GM19467 (cell line): ENCODE results near the gene UBAC2.
A peak's percentile ranks its signal among the peaks of the same experiment; 100 is the strongest.

Source experiments
- ATAC-seq: cut with Tn5 transposase; IDR thresholded peaks from one replicate; pipeline ENCODE4 v1.9.1; 2021; ENCODE audit warnings: mild to moderate bottlenecking, moderate library complexity; ENCODE audit not compliant: unreplicated experiment

Gene UBAC2

DNA sequence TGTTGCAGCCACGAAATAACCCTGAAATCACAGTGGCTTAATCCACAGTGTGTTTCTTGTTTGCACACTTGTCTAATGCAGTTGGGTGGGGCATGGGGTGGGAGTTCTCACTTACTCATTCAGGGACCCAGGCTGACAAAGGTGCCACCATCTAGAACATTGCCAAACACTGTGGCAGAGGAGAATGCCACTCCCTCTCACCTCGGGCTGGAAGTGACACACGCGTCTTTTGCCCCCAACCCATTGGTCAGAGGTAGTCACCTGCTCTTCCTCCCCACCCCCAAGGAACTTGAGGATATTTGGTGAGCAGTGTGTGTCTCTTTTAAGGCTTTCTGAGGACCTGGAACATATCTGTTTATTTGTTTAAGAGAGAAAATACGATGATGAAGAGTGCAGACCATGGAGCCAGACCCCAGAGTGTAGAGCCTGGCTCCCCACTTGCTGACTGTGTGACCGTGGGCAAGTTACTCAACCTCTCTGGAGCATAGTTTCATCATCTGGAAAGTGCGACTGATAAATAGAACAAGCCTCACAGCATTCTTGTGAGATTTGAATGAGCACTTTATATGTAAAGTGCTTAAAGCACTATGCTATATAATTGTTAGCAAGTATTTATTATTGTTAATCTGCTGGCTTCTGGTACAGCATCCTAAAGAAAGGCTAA, 89.2 kb downstream of the UBAC2 start:
- ATAC-seq: no peak

DNA sequence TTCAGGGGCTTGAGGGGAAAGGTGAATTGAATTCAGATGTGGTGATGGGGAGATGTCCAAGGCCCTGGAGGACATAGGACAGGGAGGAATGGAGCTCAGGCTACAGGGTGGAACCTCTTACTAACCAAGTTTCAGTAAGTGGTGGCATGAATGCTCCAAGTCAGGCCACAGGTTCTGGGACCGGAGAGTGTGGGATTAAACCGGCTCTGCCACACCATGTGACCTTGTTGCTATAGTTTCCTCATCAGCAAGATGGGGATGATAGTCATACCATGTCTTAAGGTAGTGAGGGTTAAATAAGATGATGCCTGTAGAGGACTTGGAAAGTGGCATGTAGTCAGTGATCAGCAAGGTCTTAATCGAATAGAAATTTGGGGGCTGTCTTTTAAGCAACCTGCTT, 90.2 kb downstream of the UBAC2 start:
- ATAC-seq: no peak

DNA sequence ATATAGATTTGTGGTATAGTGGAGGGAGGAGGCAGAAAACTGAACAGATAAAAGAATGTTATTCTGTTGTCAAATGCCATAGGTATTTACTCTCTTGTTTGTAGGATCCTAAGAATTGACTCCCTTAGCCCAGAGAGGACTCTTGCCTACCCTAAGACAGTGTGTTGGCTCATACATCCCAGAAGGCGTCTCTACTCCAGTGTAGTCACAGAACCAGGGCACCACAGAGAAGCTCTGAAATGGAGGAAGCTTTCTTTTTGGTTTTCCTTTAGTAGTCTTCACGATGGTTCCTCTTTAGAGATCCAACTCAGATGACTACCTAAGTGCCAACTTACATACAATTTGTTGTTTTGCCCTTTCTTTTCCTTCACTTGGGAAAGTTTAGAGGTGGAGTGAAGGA, 92.5 kb downstream of the UBAC2 start:
- no peak for ATAC-seq

DNA sequence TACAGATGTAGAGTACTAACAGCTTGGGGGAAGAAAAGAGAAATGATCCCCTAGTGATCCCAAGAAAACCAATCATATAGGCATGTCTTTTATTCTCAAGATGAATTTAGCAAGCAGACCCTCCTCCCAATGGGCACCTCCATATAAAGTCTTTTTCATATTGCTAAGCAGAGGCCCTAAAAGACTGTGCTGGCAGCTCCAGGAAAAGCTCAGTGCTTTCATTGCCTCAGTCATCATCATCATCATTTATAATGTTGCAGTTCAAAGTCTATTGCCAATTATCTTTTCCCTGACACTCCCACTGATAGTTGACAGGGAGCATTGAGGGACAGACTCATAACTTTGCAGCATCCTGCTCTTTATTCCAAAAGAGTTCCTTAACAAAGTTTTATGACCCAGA, 93.5 kb downstream of the UBAC2 start:
- no peak for ATAC-seq

DNA sequence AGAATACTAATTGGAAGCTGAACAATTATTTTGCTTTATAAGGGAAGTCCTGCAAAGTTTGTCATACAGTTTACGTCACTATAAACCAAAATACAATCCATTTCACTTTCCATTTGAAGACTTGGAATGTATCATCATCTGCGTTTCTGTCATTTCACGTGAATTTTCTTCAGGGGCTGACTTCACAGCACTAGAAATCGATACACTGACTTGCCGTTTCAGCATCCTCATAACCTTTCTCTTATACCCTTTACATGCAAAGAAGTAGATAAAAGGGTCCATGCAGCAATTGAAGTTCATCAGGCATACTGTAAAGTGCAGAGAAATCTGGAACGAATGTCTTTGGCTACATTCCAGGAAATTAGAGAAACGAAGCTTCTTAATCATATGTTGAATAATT, 94.3 kb downstream of the UBAC2 start:
- ATAC-seq: no peak

DNA sequence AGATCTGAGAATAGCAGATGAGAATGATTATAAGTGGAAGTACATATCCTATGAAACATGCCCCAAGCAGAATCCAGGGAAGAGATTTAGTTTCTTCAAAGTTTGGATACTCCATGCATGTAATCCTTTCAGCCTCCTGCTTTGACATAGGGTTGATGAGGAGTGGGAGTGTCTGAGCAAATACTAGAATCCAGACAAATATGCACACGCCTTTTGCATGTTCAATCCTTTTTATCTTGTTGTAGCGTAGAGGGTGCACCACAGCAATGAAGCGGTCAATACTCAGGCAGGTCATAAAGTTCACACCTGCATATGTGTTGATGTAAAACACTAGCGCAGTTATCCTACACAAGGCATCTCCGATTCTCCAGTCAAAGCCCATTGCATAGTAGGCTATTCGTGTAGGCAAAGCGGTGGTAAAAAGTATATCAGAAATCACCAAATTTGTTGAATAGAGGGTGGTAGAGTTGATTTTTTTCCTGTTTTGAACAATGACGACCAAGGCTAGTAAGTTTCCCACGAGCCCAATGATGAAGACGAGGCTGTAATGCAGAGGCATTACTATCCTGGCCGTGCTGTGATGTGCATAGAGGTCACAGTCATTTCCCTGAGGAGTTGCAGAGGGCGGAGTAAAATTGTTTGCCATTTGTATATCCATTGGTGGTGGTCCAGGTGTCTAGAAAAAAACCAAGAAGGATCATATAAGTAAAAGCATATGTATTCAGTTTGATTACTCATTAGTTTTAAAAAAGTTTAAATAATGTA, 95.0 kb downstream of the UBAC2 start:
- no peak for ATAC-seq

DNA sequence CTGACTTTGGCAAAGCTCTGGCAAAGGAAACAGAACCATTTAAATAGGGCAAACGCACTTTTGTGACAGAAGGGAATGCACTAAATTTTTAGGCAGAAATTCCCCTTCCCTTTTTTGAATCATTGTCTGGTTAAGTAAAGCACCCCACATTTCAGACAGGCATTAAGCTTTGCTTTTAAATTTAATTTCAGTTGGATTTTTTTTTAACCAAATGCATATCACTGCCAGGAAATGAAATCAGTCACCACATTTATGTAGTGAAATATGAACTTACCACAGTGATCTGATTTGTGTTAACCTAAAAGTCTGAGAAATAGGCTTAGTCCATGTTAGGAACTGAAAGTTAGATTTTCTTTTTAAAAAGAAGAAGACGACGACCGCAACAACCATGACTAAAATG, 95.7 kb downstream of the UBAC2 start:
- peak; percentile 47 for ATAC-seq

DNA sequence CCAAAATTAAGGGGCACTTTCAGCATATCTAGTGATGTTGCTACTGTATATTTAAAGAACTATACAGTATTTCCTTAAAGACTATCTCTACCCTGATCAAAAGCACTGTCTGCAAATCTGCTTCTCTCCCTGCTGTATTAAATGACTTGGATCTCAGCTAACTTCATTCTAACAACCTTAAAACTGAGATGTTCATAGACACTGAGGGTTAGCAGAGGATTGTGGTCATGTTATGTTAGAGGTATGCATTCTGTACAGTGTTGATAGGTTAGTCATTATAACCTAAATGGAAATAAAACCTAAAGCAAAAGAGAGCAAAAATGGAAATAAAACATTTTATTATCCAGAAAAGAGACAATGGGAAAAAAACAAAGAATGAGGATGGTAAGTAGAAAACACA, 96.7 kb downstream of the UBAC2 start:
- ATAC-seq: no peak

DNA sequence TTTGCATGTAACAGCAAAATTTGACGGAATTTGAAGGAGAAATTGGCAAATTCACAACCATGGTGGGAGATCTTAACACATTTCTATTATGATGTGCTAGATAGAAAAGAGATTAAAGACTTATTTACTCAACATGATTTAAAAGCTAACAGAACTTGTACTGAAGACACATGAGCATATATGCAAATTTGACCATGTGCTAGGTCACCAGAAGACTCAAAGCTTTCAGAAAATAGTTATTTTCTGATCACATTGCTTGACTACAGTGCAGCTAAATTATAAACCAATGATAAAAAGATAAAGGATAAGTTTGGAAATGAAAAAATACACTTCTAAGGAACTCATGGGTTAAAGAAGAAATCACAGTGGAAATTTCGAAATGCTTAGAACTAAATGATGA, 97.4 kb downstream of the UBAC2 start:
- ATAC-seq: no peak

DNA sequence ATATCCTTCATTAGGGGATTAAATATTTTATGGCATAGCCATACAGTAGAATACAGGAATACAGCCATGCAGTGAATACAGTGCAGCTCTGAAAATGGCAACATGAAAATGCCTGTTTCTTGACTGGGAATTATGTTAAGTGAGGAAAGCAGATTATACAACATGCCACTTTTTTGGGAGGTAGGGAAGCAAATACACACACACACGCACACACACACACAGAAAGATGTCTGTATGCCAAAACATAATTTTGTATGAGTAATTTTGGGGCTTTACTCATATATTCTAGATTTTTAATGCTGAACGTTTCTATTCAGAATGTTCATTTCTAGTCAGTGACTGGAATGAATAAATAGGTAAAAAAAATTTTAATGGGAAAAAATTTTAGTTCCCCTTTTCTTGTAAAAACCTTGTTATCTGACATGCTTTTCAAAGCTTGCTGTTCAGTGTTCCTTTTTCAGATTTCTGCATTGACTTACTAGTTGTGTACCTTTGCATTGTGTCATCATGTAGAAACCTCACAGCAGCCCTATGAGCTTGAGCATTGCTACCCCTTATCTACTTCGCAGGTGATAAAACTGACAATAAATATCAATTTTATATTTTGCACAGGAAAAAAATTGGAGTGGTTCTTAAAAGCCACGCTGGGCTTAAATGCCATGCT, 98.7 kb downstream of the UBAC2 start:
- no peak for ATAC-seq

DNA sequence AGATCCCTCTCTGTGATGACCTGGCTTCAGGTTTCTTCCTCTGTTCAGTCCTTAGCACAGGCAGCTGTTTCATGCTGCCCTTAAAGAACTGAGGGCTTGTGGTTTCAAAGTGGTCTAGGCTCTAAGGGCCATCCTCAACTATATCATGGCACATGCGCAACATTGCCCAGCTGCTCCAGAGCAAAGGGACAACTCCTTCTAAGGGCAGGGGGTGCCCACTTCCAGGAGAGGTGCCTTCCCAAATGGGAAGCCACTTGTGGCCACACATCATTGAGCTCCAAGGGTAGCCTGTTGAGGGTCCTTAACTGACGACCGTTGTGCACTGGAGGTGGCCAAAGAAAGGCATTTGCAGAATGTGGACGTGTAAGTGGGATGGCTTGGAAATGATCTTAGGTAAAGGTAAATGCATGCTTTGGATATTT, 99.3 kb downstream of the UBAC2 start:
- no peak for ATAC-seq

DNA sequence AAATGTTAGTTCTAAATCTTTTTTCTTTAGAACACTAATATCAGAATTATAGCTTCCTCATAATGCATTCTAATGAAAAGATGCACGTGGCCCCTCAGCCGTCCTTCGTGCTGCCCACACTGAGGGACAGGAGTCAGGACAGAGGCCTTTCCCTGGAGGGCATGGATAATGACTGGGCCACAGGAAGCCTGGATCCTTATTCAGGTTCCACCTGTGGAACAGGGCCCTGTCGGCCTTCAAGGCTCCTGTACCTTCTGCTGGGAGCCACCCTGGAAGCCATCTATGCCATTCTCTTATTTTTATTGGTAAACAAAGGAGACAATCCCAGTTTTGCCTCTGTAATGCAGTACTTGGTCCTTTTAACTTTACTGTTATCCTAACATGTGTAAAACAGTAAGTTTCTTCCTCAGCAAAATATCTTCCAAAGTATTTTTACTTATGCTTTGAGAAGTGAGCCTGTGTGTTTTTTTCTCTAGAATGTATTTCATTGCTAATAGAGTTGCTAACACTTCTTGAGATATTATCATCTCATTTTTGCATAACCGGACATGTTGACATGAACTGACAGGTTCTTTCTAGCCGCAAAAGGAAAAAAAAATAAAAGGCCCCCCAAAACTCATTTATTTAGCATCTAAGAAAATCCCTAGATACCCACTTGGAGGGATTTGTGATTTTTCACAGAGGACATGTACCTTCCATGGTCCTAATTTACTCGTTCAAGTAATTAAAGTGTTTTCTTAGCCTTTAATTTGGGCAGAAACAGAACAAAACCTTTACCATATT, 100.6 kb downstream of the UBAC2 start:
- no peak for ATAC-seq

DNA sequence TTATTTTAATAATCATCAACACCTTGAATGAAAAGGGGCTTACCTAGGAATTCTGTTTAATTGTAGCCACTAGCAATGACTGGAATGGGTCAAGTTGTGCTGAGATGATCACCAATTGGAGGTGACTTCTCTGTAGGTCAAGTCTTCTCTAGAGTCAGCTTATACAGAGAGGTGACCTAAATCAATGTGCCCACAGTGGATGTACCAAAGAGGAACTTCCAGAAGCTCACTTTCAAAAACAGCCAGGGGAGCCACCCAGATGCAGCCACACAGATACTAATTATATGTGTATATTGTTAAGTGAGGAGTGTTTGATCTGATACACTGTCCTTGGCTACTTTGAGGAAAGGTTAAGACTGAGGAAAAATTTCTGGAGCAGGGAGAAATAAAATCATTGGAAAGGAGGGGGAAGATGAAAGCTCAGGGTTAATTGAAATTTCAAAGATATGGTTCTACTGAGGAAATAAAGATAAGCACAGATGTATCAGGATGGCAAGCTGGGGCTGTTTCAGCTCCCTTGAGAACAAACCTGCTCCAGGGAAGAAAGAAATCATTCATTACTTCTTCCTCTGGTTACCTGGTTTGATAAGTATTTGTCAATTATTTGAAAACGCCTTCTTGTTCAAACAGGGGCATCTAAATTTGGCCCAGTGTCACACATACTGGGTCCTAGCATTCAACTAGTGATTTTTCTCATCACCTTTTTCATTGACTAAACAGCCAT, 101.4 kb downstream of the UBAC2 start:
- no peak for ATAC-seq

DNA sequence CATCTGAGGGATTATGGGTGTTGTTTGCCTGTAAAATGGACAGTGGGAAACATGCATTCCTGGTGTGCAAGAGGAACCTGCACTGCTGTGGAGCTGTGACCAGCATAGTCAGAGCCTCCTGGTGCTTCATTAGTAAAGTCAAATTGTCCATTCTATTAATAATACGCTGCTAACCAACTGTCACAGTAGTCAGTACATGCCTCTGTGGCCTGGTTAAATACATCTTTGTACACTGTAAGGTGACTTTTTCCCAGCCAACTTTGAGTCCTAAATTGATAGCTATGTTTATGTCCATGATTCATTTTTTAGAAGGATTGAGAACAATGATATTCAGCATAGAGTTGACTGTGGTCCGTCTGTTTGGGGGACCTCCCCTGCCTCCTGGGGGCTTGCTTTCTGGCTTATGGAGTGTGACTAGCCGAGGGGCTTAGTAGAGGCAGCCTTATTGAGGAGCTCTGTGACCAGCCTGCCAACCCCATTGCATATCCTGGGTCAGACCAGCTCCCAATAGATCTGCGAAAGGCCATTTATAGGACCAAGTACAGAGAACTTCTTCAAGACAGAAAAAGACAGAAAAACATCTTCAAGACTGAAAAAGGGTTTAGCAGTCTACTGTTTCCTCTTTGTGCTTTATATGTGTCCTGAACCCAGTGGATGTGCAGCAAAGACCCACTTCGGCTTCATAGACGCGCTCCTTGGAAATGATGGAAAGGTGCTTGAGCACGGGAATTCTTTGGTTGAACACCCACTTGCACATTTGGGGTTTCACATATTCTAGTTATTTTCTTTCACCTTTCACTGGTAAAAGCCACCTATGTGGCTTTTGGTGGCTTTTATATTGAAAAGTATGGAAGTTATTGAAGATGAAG, 102.2 kb downstream of the UBAC2 start:
- no peak for ATAC-seq

DNA sequence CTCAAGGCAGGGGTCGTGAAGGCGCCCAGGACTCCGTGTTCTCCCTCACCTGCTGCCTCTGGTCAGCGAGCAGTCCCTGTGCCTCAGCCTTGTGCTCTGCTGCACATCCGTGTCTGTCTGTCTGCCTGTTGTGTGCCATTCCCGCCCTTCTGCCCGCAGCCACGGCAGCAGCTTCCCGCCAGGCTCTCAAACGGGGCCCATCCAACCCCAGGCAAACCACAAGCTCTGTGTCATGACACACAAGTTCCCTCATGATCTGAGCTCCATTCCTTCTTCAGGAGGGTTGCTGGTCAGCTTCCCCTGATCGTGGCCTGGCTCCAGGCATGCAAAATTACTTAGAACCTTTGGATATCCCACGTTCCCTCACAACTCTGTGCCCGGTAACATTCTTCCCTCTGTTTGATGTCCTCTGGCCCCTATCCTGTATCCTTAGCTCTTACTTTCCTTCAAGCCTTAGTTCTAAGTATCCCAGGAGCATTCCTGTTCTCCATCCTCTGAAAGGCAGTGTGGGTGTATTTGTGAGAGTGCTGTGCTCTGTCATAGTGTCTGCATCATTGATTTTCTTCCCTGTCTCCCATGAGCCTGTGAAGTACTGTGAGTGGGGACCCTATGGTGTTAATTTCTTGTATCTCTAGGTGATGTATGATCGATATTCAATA, 103.3 kb downstream of the UBAC2 start:
- no peak for ATAC-seq

DNA sequence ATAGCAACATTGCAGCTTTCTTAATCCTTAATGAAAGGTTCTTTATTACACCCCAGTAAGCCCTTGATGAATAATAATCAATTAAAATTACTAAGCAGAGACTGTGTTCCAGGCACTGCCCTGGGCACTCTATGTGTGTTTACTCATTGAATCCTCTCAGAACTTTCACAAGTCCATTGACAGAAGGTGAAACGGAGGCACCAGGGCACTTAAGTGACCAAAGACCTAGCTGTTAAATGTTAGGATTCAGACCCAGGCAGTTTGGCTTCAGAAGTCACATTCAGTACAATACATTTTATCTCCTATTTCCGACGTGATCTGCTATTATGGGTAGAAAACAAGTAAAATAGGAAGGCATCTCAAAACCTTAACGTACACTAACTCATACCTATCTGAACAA, 103.9 kb downstream of the UBAC2 start:
- no peak for ATAC-seq

DNA sequence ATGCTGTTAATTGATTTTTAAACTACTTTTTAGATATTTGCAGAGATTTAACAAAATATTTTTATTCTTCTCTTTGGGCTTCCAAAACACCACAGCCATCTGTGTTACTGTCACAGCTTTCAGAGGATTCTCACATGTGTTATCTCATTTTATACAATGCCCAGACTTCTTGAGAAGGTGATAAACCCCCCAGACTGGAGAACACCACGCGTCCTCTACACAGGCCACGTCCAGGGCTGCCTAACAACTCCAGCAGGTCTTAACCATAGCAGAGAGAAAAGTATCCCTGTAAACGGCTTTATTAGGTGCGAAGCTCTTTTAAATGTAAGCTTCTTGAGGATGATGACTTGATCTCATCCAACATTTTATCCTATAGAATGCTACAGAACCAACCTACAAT, 104.5 kb downstream of the UBAC2 start:
- ATAC-seq: no peak

DNA sequence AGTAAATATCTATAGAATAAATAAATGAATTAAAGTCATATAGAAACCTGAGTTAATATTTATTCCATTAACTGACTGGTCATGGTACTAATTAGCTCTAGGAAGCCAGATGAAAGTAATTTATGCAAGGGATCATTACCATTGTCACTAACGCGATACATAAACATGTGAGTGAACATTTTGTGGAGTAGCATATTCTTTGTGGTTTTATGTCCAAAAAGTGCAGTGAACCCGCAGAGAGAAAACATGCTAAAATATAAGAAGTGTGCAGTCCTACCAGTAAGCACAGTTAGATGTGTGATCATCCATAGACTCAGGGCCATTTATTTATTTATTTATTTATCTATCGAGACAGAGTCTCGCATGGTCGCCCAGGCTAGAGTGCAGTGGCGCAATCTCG, 104.9 kb downstream of the UBAC2 start:
- no peak for ATAC-seq

DNA sequence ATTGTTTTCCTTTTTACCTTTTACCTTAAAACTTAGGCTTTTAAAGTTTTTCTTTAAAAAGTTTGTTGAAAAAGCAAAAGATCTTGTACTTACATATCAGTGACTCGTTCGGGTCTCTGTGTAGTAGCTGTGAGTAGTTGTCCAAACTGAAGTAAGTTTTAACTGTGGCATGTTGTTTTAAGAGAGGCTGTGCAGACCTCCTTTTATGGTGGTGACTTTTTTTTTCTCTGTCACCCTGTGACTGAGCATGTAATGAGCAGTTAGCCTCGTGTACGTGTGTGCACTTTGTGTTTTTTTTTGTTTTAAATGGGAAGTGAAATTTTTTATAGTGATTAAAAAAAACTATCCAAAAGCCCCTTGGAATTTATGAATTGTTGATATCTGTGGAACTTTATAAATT, 106.6 kb downstream of the UBAC2 start, which contains the start of gene GPR183:
Gene GPR183 (minus strand): TSS at position 153 of the 400 bp plus-strand sequence. CDS start 11,254 bp downstream, outside the sequence.
- peak; percentile 61 for ATAC-seq
